IMR-90 (cell line): Measurements from ENCODE around the gene TEX52. TPM values are rescaled to one million over a fixed set of nuclear protein-coding genes. Genes with fewer than 3 reads are reported as not detected.

Source experiments
- CEBPB ChIP-seq: IDR thresholded peaks from 2 replicates; pipeline ENCODE4 v1.6.1; 2012; ENCODE audit warnings: low read depth, low read length, improper control_type of control experiment
- FOS ChIP-seq: fragments of 150-350 bp; IDR thresholded peaks from 2 replicates; pipeline ENCODE4 v1.6.1; 2016; ENCODE audit warnings: low read depth, low read length
- POLR2A ChIP-seq: IDR thresholded peaks from 2 replicates; pipeline ENCODE4 v1.6.1; 2012; ENCODE audit warnings: mild to moderate bottlenecking, low read depth, low read length
- polyA plus RNA-seq, 3 experiments: library from polyadenylated mRNA; depleted of rRNA; stranded (reverse); fragments of >200 nt; gene quantifications; 2 replicates each; pipeline ENCODE4 v1.2.3, GENCODE V29; 2012; ENCODE audit warnings: low replicate concordance in 1 of 3
- total RNA-seq: library from RNA; depleted of rRNA; stranded (reverse); fragments of >200 nt; gene quantifications from 2 replicates; pipeline ENCODE4 v1.2.3, GENCODE V29; 2012

The TEX52 gene
- total and polyA plus RNA-seq, 2 of the 4 experiments (the other 2 are of a cell fraction), result not detected

GRCh38 chr12:2891240-2892053 is 34.6 kb upstream of the TEX52 start (continued):
- TF ChIP-seq FOS (no peak), POLR2A (no peak; the same call in 1 of the 2 replicates), CEBPB (no peak)
